ENCODE results near the gene UNC5B.
"Not testable (repeated sequence)": the region's sequence is repeated elsewhere in the genome, so short reads cannot be mapped to it uniquely, and the experiment has no call there.

The UNC5B gene

GRCh38 chr10:71286521-71287294 lies 74.3 kb downstream of the UNC5B start:
- no peak for DNase-seq

DNA sequence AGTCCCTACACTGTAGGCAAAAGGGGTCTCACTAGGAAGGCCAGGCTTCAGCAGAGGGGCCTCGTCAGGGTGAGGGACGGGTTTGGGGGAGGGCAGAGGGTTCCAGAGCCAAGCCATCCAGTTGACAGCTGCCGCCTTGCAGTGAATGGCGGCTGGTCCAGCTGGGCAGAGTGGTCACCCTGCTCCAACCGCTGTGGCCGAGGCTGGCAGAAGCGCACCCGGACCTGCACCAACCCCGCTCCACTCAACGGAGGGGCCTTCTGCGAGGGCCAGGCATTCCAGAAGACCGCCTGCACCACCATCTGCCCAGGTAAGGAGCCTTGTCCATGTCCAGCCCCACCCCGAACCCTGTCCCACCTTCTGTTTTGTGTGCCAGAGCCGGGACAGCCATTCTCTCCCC lies 75.1 kb downstream of the UNC5B start:
- DNase-seq = no peak

GRCh38 chr10:71288461-71288860 lies 76.1 kb downstream of the UNC5B start:
- no peak for DNase-seq

DNA sequence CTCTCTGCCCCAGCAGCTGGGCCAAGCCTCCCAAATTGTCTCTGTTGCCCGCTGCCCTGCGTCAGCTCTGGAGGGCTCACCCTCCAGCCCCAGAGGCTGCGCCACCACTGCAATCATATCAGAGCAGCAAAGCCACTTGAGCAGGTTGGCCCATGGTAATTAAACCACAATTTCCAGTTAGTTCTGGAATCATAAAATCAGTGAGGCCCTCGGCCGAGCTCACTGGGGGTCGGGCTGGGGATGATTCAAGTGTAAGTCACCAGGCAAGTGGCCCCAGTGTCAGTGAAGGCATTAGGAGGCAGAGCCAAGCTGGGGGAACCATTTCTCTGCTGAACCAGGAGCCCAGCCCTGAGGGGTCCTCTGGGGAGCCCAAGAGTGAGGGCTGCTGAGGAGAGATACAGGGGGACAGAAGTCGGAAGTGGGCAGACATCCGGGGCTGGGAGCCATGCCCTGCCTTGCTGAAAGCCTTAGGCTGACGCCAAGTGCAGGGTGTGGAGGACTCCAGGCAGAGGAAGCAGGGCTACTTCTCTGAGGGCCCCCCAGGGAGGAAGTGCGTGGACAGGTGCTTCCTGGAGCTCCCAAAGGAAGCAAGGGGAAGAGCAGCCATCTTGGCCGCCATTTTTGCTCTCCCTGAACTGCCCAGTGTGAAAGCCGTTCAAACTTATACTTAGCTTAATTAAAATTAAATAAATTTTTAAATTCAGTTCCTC lies 77.2 kb downstream of the UNC5B start:
- no peak for DNase-seq

DNA sequence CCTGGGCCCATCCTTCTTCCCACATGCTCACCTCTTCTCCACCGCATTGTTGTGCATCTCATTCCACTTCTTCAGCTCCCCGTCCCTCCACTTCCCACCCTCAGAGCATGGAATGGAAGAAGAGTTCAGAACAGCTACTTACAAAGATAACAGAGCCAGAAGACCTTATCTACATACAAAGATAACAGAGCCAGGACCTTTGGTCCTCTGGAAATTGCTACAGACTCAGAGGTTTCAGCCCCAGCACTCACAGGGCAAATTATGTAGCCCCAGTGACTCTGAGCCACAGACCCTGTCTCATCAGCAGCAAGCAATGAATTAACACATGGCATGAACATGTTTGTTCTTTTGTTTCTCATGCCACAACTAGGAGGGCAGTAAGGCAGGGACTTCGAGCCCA lies 78.0 kb downstream of the UNC5B start:
- DNase-seq = no peak

- DNase-seq = no peak
Measured at GRCh38 chr10:71290806-71291527, 78.6 kb downstream of the UNC5B start.

DNA sequence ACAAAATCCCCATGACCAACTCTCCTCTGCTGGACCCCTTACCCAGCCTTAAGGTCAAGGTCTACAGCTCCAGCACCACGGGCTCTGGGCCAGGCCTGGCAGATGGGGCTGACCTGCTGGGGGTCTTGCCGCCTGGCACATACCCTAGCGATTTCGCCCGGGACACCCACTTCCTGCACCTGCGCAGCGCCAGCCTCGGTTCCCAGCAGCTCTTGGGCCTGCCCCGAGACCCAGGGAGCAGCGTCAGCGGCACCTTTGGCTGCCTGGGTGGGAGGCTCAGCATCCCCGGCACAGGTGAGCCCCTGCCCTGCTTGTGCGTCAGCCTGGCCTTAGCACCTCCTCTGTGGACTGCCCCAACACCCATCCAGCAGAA lies 79.1 kb downstream of the UNC5B start:
- DNase-seq = no peak

- no peak for DNase-seq
Measured at GRCh38 chr10:71292624-71293445, 80.5 kb downstream of the UNC5B start.

GRCh38 chr10:71293446-71294084 lies 81.2 kb downstream of the UNC5B start:
- no peak for DNase-seq

DNA sequence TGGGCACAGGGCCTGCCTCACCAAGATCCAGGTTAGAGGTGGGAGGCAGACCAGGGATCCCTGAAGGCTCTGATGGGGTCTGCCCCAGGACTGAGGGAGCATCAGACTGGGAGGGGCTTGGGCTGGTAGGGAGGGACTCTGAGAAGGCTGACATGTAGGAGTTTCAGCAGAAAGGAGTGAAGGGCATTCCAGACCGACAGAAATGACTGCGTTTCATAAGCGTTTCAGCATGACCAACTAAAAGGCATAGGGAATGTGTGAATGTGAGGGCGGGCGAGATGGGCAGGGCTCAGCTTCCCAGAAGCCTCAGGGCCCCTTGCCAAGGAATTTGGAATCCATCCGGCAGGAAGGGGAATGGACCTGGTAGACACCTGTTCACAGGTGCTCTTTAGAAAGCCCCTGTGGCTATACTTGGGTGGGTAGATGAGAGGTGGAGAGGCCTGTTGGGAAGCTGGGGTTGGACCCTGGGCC lies 81.8 kb downstream of the UNC5B start:
- no peak for DNase-seq

GRCh38 chr10:71294856-71295255 lies 82.5 kb downstream of the UNC5B start:
- DNase-seq = no peak

DNA sequence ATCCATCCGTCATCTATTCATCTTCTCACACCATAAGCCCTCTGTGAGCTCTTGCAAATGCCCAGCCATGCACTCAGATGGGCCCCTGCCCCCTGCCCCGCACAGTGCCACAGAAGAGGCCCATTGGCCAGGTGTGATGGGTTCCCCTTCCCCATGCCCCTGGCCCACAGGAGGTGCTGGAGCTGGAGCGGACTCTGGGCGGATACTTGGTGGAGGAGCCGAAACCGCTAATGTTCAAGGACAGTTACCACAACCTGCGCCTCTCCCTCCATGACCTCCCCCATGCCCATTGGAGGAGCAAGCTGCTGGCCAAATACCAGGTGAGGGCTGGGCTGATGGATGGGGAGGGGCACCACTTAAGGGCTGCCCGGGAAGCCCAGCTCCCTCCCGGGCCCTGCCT lies 83.3 kb downstream of the UNC5B start:
- no peak for DNase-seq

DNA sequence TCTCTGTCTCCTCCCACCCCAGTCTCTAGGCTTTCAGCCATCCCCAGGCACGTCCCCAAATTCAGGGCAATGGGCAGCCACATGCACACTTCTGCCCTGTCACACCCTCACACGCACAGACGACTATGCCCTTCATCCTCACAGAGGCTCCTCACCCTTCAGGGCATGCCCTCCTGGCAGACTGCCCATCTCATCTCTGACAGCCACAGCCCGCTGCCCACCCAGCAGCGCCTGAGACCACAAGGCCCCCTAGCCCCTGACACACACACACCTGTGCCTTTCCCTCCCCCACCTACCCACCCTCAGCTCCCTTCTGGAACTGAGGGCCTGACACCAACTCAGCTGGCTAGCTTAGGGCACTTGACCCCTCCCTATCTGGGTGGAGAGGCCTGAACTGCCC lies 83.7 kb downstream of the UNC5B start:
- no peak for DNase-seq

- DNase-seq = not testable (repeated sequence)
Measured at GRCh38 chr10:71296811-71297210, 84.4 kb downstream of the UNC5B start.

- DNase-seq = no peak
Measured at GRCh38 chr10:71297343-71297742, 85.0 kb downstream of the UNC5B start.

GRCh38 chr10:71299071-71299785 lies 86.9 kb downstream of the UNC5B start:
- no peak for DNase-seq

- DNase-seq = no peak
Measured at GRCh38 chr10:71300555-71301370, 88.4 kb downstream of the UNC5B start.

DNA sequence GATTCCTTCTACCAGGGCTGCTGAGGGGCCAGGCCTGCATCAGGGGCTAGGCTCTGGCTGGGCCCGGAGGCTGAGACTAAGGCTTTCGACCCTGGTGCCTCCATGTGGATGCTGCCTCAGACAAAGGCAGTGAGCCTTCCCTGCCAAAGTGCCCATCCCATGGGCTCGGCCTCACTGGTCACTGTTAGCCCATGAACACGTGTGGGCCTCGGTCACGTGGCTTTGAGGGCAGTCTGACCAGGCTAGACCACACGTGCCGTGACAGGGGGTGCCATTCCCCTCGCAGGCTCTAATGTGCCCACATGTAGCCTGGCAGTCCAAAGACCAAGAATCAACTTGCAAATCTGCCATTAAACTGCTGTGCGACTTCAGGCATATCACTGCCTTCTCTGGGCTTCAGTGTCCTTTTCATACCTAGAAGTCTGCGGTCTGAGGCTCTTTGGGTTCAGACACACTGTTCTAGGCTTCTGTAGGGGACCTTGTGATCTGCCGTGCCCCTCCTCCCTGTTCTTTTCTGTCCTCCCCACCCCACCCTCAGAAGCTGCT lies 89.1 kb downstream of the UNC5B start:
- no peak for DNase-seq

GRCh38 chr10:71302451-71302850 lies 90.1 kb downstream of the UNC5B start:
- DNase-seq = no peak

DNA sequence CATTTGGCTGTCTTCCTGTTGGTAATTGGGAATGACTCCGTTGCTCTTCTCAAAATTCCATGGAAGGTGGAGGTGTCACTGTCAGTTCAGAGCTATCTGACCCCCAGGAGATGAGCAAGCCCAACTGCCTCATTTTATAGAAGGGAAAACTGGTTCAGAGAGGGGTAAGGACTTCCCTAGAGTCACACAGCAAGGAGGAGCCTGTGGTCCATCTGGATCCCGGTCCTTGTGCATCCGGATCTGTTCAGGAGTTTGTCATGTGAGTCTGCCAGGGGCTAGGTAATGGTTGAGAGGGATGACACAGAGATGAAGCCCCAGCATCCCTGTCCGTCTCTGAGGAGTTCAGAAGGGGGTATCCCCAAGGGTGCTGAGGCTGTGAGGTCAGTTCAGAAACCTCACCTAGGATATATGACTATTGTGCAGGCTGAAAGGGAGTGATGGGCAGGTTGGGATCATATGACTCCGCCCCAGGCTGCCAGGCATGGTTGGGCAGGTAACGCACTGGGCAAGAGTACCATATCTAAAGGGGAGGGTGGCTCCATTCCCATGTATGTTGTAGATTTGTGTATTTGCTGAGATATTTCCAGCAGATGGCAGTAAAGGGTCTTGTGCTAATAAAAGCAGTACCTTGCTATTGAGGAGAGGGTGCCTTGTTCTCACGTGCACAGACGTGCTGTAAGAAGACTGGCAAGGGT lies 90.7 kb downstream of the UNC5B start:
- DNase-seq = no peak
